HepG2 (cell line): Measurements from ENCODE around the gene H1-8. TPM values are rescaled to one million over a fixed set of nuclear protein-coding genes. Genes with fewer than 3 reads are reported as not detected.

ENCODE experiments used
- ATAC-seq: fragments of 200-7000 bp; cut with Tn5 transposase; 3 replicates; pipeline ENCODE4 v1.9.1; 2020; ENCODE audit warnings: mild to moderate bottlenecking, moderate library complexity
- BruUV-seq: library from RNA; stranded (reverse); fragments of 400-500 nt; replicated peaks from 2 replicates; lab custom pipeline; 2021; lab: Mats Ljungman, UMichigan
- CTCF ChIA-PET: fragments of 300-600 bp; formaldehyde crosslinking; extraction: SDS; loops from one replicate; lab custom pipeline; 2021; ENCODE audit warnings: low total read pairs, inconsistent platforms, low intra/inter-chr PET ratio; lab: Yijun Ruan, JAX
- POLR2A ChIA-PET: fragments of 350-600 bp; sonication (Branson Sonifier 250); formaldehyde crosslinking; loops from one replicate; lab custom pipeline; 2020; ENCODE audit warnings: antibody characterized with exemption, inconsistent platforms; lab: Yijun Ruan, JAX
- DNase-seq: peaks from one replicate; pipeline ENCODE4 v3.0.0-alpha.2; 2015; ENCODE audit warnings: low spot score
- FAIRE-seq: peaks from 3 replicates; lab custom pipeline; 2011; peaks lifted over from hg19 to GRCh38; lab: Jason Lieb, UNC
- H2AFZ ChIP-seq: one replicate; pipeline ENCODE4 v1.6.1; 2011; ENCODE audit warnings: low read length, inconsistent platforms
- H3K27ac ChIP-seq: fragments of 300-600 bp; 3 replicates; pipeline ENCODE4 v1.8.0; 2011; ENCODE audit warnings: mixed run types, mild to moderate bottlenecking, mixed read lengths, low read length, inconsistent platforms; ENCODE audit not compliant: insufficient read depth; ENCODE audit errors: extremely low read length
- H3K27me3 ChIP-seq, 2 experiments: fragments of 200-600 bp in 1 of 2; 2 replicates in 1 of 2; 3 replicates in 1 of 2; pipeline versions ENCODE4 v1.6.0 to v1.8.0; 2011; ENCODE audit warnings: low read length in 2 of 2, mild to moderate bottlenecking in 2 of 2, moderate library complexity in 2 of 2, inconsistent platforms in 1 of 2; ENCODE audit not compliant: insufficient read depth in 2 of 2, control insufficient read depth in 1 of 2
- H3K36me3 ChIP-seq, 2 experiments: fragments of 200-600 bp in 1 of 2; replicated peaks in 1 of 2; 2 replicates in 1 of 2; 3 replicates in 1 of 2; pipeline versions ENCODE4 v1.5.1 to v1.8.0; 2011; ENCODE audit warnings: low read length in 2 of 2, inconsistent platforms in 1 of 2; ENCODE audit not compliant: insufficient read depth in 2 of 2, control insufficient read depth in 1 of 2
- H3K4me1 ChIP-seq: 2 replicates; pipeline ENCODE4 v1.5.1; 2012; ENCODE audit warnings: low read length, inconsistent platforms; ENCODE audit not compliant: insufficient read depth
- H3K4me2 ChIP-seq: 2 replicates; pipeline ENCODE4 v1.6.0; 2011; ENCODE audit warnings: low read depth, low read length, inconsistent platforms
- H3K4me3 ChIP-seq, 3 experiments: fragments of 200-600 bp in 1 of 3; sonication (generic), shearing (Covaris generic) in 1 of 3; replicated peaks in 1 of 3; 2 replicates each; pipeline ENCODE4 v1.5.1; 2011 to 2016; ENCODE audit warnings: low read length in 3 of 3, inconsistent platforms in 2 of 3, low read depth in 2 of 3, mild to moderate bottlenecking in 2 of 3, control low read depth in 1 of 3, mixed read lengths in 1 of 3; ENCODE audit not compliant: insufficient read depth in 1 of 3
- H3K79me2 ChIP-seq: one replicate; pipeline ENCODE4 v1.6.1; 2011; ENCODE audit warnings: low read length, inconsistent platforms; ENCODE audit not compliant: insufficient read depth
- H3K9ac ChIP-seq: 2 replicates; pipeline ENCODE4 v1.6.0; 2011; ENCODE audit warnings: mild to moderate bottlenecking, low read depth, low read length, inconsistent platforms; ENCODE audit not compliant: insufficient read depth
- H3K9me3 ChIP-seq: 2 replicates; pipeline ENCODE4 v1.5.1; 2012; ENCODE audit warnings: mild to moderate bottlenecking, low read length
- H4K20me1 ChIP-seq: 2 replicates; pipeline ENCODE4 v1.6.0; 2011; ENCODE audit warnings: inconsistent platforms, mild to moderate bottlenecking, low read length, moderate library complexity; ENCODE audit not compliant: insufficient read depth
- MED1 ChIP-seq: sonication (generic); formaldehyde crosslinking; IDR thresholded peaks from 2 replicates; pipeline ENCODE4 v1.4.0; 2020; ENCODE audit warnings: missing genetic modification reagents
- NFKB2 ChIP-seq: sonication (generic); formaldehyde crosslinking; IDR thresholded peaks from 2 replicates; pipeline ENCODE4 v1.4.0; 2020; ENCODE audit warnings: missing genetic modification reagents, borderline replicate concordance
- ZNF121 ChIP-seq: sonication (generic); formaldehyde crosslinking; IDR thresholded peaks from 2 replicates; pipeline ENCODE4 v1.5.0; 2020; ENCODE audit warnings: mild to moderate bottlenecking, missing genetic modification reagents
- ZNF629 ChIP-seq: sonication (generic); formaldehyde crosslinking; conservative IDR thresholded peaks from 2 replicates; pipeline ENCODE4 v1.5.0; 2020; ENCODE audit warnings: missing genetic modification reagents
- WGBS: methylation state at CpG from one replicate; pipeline ENCODE4 v1.1.6; 2017; ENCODE audit warnings: low lambda C conversion rate; 5-methylcytosine and 5-hydroxymethylcytosine counted together
- in situ Hi-C: cut with HindIII; loops from 2 replicates; pipeline ENCODE4 v1.10.0; 2017; ENCODE audit warnings: low pct_unique_long_range_greater_than_20kb; ENCODE audit not compliant: extremely low pct_ligation_motif_present
- intact Hi-C: fragments of 100-400 bp; cut with micrococcal nuclease; formaldehyde crosslinking; loops from one replicate; pipeline ENCODE4 v1.10.0; 2022; ENCODE audit not compliant: unreplicated experiment
- polyA plus RNA-seq, 8 experiments: library from polyadenylated mRNA; depleted of rRNA in 3 of 8; stranded (reverse) in 7 of 8; unstranded in 1 of 8; fragments of >200 nt; fragmentation: Illumina TruSeq in 4 of 8; extraction: Trizol in 4 of 8; gene quantifications; 2 replicates each; pipeline versions ENCODE4 v1.2.1 to v1.2.3, GENCODE V29; 2011 to 2016; ENCODE audit warnings: low read depth in 4 of 8, missing spikeins in 1 of 8, mixed read lengths in 1 of 8; ENCODE audit not compliant: insufficient read depth in 1 of 8
- total RNA-seq, 5 experiments: library from RNA; depleted of rRNA; stranded (reverse); fragments of >200 nt; fragmentation: Illumina TruSeq; extraction: Trizol; gene quantifications; 2 replicates each; pipeline ENCODE4 v1.2.3, GENCODE V29; 2016; ENCODE audit warnings: low read depth in 1 of 5

H1-8 gene
- total and polyA plus RNA-seq, 2 of the 13 experiments (the other 11 are each of a cell fraction or from before 2014, with no cell fraction given): 0.08 TPM; not detected in 1

- Histone ChIP-seq H4K20me1 (no peaks in the 10 kb centered on the region), H3K27ac (no peak overlapping the region), H3K4me1 (peaks cover 46% of the 10 kb centered on the region), H3K4me3 (no peak overlapping the region), H2AFZ (no peak overlapping the region), H3K79me2 (no peaks in the 10 kb centered on the region), H3K36me3 (no peaks in the 10 kb centered on the region), H3K9ac (no peak overlapping the region), H3K4me2 (no peak overlapping the region), H3K27me3 (no peaks in the 10 kb centered on the region; a peak in 1 of 5 replicates), H3K9me3 (no peaks in the 10 kb centered on the region)
- no TSS peak for BruUV-seq
- in situ Hi-C loops (no loop called here), intact Hi-C loops (no loop called here)
- POLR2A ChIA-PET: interaction anchor here (2.9 kb wide), 1 partner anchor 11 kb away, joined by 9 read pairs; no protein-coding TSS in a partner anchor
- CTCF ChIA-PET: no interaction called here
- DNase-seq (no peak), ATAC-seq (no peak), FAIRE-seq (no peak)
- TF ChIP-seq NFKB2 (CRISPR knock-in tag) (no peak), ZNF121 (CRISPR knock-in tag) (peak; percentile 88)
- WGBS: 74% methylated on average over 4 of the region's 4 CpGs
These were observed 18.9 kb upstream of the H1-8 start for GRCh38 chr3:129524081-129524480.

- ChIA-PET POLR2A (interaction anchor here (1.6 kb wide), 1 partner anchor 9 kb away, joined by 6 read pairs; no protein-coding TSS in a partner anchor), CTCF (no interaction called here)
- Histone ChIP-seq H3K4me1 (peaks cover 48% of the 10 kb centered on the region), H4K20me1 (no peaks in the 10 kb centered on the region), H3K79me2 (no peaks in the 10 kb centered on the region), H3K27me3 (no peaks in the 10 kb centered on the region; a peak in 1 of 5 replicates), H3K4me3 (no peak overlapping the region), H2AFZ (no peak overlapping the region), H3K27ac (no peak overlapping the region), H3K9me3 (no peaks in the 10 kb centered on the region), H3K36me3 (no peaks in the 10 kb centered on the region), H3K4me2 (no peak overlapping the region), H3K9ac (no peak overlapping the region)
- BruUV-seq: no TSS peak
- DNase-seq: no peak
- intact Hi-C loops (no loop called here), in situ Hi-C loops (no loop called here)
- TF ChIP-seq MED1 (CRISPR knock-in tag): no peak
- peak; percentile 76 for TF ChIP-seq ZNF629
- no peak for ATAC-seq
- WGBS: 49% methylated on average over 7 of the region's 8 CpGs
- FAIRE-seq: no peak
These were observed 17.5 kb upstream of the H1-8 start for GRCh38 chr3:129525341-129525968.
